Erythroblast (primary cell): ENCODE measurements around the gene CXXC5.
"Not testable (repeated sequence)": the region's sequence is repeated elsewhere in the genome, so short reads cannot be mapped to it uniquely, and the experiment has no call there.

Experiments used
- GATA1 ChIP-seq: IDR thresholded peaks from 2 replicates; pipeline ENCODE4 v1.6.1; 2011; ENCODE audit warnings: low read depth, mild to moderate bottlenecking, control low read depth, low read length, moderate library complexity
- POLR2A ChIP-seq: IDR thresholded peaks from 2 replicates; pipeline ENCODE4 v1.6.1; 2011; ENCODE audit warnings: mild to moderate bottlenecking, low read length

- not testable (repeated sequence) for TF ChIP-seq POLR2A, GATA1
Observed at GRCh38 chr5:139598601-139598965, 49.6 kb upstream of the CXXC5 start.
